ENCODE results near the gene RNFT1.
"Not testable (repeated sequence)": the region's sequence is repeated elsewhere in the genome, so short reads cannot be mapped to it uniquely, and the experiment has no call there.

The RNFT1 gene

DNA sequence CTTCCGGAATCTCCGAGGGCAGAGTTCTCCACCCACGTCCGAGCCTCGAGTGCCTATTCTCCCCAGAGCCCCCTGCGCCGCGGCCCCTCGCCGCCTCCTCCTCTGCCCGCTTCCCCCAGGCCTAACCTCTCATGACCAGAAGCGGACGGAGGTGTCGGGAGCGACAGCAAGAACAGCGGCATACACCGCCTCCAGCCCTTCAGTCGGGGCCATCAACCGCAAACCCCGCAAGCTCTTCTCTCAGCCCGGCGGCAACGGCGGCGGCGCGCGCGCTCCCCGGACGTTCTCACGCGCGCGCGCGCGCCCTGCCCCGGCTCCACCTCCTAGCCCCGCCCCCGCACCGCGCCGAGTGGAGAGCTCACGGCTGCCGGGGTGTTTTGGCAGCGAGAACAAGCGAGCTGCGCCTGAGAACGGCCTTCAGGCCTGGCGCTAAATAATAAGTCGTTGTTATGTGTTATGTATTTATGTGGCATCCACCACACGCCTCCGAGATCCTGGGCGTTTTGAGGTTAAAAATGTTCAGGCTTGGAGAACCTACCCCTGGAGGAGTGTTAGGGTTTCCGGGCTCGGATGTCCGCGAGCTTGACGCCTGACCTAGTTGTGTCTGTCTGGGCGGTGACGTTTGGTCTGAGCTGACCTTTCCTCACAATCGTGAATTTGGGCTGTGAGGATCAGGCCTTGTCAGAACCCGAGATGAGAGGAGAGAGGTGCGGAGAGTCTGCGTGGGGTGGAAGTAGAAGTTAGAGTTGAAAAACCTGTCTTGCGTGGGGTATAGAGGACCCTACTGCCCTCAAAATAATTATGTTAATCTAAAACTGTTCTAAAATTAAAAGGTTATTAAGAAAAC lies at the start of gene RNFT1:
Gene RNFT1, minus strand, starts transcription at position 259 of the 847 bp plus-strand sequence. Its CDS starts 77 bp downstream, at position 182.
- peak; percentile 85 to 90 for DNase-seq

DNA sequence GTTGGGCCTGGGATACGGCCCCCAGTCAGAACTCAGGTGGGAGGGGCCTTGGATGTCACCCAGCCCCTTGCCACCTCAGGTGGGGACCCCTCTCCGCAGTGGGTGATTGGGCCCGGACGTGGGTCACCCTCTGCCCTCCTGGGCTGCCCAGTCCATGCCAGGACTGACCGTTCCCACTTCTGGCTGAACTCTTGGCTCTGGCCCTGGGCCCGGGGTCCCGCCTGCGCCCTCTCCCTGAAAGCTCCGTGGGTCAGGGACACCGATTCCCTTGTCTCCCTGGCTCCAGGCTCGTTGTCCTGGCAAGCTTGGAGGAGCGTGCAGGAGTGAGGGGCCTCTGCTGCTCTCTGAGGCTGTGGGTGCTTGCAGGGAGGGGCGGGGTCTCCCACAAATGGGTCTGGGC lies 44.8 kb upstream of the RNFT1 start:
- not testable (repeated sequence) for DNase-seq

DNA sequence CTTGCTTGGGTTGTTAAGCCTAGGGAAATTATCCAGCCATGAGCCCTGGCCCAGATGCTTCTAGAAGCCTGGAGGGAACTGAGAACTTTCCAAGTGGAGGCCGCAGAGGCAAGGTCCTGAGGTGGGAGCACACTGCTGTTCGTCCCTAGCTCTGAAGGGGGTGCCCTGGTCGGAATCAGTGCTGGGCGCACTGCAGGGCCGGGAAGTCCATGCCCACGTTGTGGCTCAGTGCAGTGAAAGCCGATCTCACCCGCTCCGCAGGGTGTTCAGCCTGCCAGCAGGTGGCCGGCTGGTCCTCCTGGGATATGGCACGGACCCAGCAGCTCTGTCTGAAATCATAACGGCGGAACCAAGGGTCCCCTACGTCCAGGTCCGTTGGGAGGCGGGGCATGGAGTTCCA lies 43.8 kb upstream of the RNFT1 start:
- DNase-seq = not testable (repeated sequence)

GRCh38 chr17:60006160-60006559 lies 41.6 kb upstream of the RNFT1 start:
- no peak for DNase-seq

DNA sequence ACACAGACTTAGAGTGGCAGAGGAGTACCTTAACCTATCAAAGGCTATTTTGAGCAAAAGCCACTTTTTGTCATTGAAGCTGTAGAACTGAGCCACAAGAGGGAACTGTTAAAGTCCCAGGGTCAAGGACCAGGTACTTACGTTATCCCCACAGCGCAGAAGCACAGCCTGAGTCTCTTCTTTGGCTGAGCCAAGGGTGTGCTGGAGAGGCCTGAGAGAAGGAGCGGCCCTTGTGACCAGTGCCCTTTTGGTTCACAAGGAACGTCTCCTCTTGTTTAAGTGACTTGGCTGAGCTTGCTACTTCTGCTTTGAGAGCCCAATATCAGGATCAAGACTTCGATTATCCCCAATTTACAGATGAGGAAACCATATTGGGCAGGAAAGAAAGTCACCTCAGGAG lies 40.0 kb upstream of the RNFT1 start:
- DNase-seq = not testable (repeated sequence)

DNA sequence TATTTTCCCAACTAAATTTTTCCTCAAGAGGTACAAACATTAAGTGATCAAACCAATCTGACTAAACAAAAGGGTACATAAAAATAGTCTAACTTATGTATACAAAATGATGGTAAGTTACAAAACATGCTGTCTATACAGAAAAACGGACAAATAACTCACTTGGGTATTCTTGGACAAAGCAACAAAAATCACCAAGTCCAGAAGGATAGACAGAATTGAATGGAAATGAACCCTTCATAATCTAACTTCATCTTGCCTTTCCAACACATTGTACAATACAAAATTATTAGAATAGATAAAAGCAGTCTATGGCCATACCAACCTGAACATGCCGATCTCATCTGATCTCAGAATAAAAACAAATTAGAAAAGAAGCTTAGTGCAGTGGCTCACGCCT lies 37.9 kb upstream of the RNFT1 start:
- not testable (repeated sequence) for DNase-seq

GRCh38 chr17:59996608-59997007 lies 32.1 kb upstream of the RNFT1 start:
- DNase-seq = not testable (repeated sequence)

DNA sequence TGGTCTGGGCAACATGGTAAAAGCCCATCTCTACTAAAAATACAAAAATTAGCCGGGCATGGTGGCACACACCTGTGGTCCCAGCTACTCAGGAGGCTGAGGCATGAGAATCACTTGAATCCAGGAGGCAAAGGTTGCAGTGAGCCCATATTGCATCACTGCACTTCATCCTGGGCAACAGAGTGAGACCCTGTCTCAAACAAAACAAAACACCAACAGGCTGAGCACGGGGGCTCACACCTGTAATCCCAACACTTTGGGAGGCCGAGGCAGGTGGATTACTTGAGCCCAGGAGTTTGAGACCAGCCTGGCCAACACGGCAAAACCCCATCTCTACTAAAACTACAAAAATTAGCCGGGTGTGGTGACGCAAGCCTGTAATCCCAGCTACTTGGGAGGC lies 10.6 kb upstream of the RNFT1 start:
- DNase-seq = not testable (repeated sequence)

DNA sequence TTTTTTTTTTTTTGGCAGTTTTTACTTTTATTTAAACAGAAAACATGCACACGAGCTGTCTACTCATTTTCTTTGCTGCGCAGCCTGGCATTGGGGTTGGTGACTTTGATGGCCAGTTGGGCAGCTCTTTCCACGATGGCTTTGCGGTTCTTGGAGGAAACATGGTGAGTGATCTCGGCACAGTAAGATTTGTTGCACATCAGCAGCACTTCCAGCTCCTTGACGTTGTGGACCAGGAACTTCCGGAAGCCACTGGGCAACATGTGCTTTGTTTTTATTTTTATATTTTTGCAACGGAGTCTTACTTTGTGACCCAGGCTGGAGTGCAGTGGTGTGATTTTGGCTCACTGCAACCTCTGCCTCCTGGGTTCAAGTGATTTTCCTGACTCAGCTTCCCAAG lies 8.9 kb upstream of the RNFT1 start:
- not testable (repeated sequence) for DNase-seq

GRCh38 chr17:59972778-59973177 lies 8.2 kb upstream of the RNFT1 start:
- no peak for DNase-seq

DNA sequence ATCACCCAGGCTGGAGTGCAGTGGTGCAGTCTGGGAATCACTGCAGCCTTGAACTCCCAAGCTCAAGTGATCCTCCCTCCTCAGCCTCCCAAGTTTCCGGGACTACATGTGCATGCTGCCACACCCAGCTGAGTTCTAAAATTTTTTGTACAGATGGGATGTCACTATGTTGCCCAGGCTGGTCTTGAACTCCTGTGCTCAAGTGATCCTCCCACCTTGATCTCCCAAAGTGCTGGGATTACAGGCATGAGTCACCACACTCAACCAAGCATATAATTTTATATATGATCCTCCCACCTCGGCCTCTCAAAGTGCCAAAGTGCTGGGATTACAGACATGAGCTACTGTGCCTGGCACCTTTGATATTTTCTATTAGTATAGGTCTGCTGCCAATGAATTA lies 7.2 kb upstream of the RNFT1 start:
- not testable (repeated sequence) for DNase-seq

- DNase-seq = peak; percentile 47 to 60
Measured at GRCh38 chr17:59963738-59964481, 630 bp downstream of the RNFT1 start.

DNA sequence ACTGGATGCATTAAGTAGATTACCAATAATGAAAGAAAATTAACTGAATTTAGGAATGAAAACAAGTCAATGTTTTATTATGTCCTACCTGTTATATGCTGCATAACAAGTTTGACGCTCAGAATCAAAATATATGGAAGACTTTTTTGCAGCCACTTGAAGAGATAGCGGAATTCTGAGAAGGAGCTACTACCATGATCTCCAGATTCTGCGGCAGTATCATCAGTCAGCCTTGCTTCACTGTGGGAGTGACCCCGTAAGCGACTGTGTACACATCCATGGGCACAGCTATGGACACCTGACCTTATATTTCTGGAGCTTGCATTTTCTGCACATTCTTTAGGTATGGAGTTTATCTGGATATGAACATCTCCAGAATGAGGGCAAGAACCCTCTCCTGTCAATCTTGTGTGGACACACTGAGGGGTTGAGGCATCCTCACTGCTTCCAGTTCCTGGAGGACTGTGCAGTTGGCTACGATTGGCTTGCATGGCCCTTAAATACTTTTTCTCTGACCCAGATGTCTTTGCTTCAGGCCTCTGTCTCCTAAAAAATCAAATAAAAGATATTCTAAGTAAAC lies 1.7 kb downstream of the RNFT1 start:
- no peak for DNase-seq

- DNase-seq = not testable (repeated sequence)
Measured at GRCh38 chr17:59959574-59959973, 5.0 kb downstream of the RNFT1 start.

DNA sequence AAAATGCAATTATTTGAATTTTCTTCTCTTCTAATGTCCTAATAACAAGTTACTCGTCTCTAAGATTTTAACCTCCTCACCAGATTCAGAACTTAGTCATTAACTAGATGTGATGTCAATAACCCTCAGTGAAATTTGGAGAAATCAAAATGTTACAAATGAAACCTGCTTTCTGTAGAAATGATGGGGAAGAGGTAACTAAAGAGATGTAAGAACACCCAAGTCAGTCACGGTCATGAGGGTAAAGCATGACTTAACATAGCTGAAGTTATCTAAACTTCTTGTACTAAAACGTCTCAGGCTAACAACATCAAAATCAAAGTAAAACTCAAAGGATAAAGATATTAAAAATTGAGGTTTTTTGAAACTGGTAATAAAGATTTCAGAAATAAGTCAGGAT lies 9.7 kb downstream of the RNFT1 start:
- no peak for DNase-seq

GRCh38 chr17:59950049-59950448 lies 14.5 kb downstream of the RNFT1 start:
- no peak for DNase-seq

GRCh38 chr17:59947310-59947709 lies 17.2 kb downstream of the RNFT1 start:
- DNase-seq = not testable (repeated sequence)

GRCh38 chr17:59946433-59946832 lies 18.1 kb downstream of the RNFT1 start:
- not testable (repeated sequence) for DNase-seq

DNA sequence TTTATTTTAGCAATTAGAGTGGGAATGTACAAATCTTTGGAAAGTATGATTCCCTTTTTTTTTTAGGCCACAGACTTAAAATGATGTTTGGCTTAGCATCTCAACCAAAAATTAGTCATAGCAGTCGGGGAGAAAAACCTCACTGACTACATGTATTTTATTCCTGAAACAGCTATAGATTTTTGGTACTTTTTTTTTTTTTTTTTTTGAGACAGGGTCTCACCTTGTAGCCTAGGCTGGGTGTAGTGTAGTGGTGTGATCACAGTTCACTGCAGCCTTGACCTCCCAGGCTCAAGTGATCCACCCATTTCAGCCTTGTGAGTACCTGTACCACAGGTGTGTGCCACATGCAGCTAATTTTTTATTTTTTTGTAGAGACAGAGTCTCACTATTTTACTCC lies 23.4 kb downstream of the RNFT1 start:
- DNase-seq = no peak

- not testable (repeated sequence) for DNase-seq
Measured at GRCh38 chr17:59940697-59941096, 23.8 kb downstream of the RNFT1 start.

- not testable (repeated sequence) for DNase-seq
Measured at GRCh38 chr17:59933317-59933716, 31.2 kb downstream of the RNFT1 start.

DNA sequence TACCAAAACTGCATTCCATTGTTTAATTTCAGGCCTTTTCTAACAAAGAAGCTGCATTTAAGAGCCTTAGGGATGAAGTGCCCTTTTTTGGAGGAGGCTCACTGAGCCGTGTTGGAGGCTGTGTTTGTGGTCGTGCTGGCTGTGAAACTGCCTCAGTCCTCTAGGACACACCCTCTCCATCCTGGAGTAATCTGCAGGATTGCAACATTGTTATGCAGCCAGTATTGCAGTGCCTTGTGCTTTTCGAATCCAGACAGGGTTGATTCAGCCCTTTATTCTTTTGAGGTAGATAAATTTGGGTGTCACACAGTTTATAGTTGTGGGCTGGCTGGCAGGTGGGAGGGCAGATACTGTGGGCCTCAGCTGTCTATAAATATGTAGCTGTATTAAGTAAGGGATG lies 33.8 kb downstream of the RNFT1 start:
- DNase-seq = not testable (repeated sequence)

- DNase-seq = not testable (repeated sequence)
Measured at GRCh38 chr17:59930121-59930520, 34.4 kb downstream of the RNFT1 start.

DNA sequence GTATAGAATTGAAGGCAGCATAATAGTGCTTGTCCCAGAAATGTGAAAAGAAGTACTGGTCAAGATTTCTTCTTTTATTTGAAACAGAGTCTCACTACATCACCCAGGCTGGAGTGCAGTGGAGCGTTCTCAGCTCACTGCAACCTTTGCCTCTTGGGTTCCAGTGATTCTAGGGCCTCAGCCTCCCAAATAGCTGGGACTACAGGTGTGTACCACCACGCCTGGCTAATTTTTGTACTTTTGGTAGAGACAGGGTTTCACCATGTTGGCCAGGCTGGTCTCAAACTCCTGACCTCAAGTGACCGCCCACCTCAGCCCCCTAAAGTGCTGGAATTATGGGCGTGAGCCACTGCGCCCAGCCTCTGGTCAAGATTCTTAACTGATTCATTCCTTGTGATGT lies 43.9 kb downstream of the RNFT1 start:
- not testable (repeated sequence) for DNase-seq

All from NCI-H2081 (cell line).